ENCODE measurements around the gene RNASE7.
"Not testable (repeated sequence)": the region's sequence is repeated elsewhere in the genome, so short reads cannot be mapped to it uniquely, and the experiment has no call there.

The RNASE7 gene

DNA sequence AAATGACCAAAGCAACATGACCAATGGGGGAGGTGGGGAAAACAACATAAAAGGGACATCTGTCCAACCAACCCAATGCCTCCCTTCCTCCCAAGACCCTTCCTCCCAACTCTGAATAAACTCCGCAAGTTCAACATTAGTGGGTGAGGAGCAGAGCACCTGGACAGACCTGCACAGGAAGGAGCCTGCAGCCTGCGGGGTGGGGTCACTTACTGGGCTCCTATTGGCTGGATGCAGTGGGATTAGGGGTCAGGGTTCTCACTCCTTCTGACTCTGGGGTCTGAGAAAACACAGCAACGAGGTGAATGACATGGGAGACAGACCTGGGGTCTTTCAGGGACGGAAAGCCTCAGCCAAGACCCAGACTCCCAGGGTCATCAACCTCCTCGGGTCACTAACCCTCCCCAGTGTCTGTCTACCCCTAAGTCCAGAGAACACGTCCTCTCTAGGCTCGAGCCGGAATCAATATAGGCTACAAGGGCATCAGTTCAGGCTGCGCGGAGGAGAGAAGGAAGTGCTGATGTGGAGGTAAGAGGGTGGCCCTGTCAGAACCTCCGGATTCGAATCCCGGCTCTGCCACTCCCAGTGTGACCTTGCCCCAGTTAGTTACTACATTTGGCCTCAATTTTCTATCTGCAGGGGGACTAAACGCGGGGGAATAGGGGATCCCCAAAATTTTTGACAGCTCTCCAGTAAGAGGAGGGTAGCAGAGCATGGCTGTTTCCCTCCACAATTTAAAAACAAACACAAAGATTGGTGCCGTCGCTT, 18.2 kb upstream of the RNASE7 start:
- peak; percentile 21 for DNase-seq

DNA sequence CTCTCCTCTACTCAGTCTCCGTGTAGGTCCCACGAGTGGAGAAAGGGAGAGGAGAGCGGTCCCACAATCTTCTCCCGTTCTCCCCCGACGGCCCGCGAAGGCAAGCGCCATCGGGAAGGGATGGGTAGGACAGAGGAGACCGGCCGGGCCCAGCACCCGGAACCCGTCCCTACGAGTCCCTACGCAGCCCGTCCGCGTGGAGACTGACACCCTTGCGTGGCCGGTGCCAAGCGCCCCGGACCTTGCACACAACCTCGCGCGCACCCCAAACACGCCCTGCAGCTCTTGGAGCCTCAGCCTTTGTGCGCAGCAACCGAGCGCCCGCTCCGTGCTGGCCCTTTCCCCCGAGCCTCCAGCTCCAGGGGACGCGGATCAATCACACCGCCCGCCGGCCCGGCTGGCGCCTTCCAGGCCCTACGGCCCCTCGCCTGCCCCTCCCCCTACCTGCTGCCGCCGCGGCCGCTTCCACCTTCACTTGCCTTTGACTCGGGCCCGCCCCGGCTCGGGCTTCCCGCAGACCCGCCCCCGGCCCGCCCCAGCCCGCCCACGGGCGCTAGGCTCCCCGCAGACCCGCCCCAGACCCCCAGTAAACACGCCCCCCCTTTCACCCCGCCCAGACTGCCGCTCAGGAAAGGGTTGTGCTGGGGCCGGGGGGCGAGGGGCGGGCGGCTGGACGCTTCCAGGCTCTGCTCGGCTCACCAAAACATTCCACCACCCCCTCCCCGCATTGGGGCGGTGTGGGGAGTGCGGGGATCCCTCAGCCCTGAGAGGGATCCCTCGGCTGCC, 17.4 kb upstream of the RNASE7 start, which contains the start of gene NDRG2:
NDRG2 (minus strand) TSS at position 477 of the 786 bp plus-strand sequence. CDS start 1,746 bp downstream, outside the sequence.
- DNase-seq: peak; percentile 77

DNA sequence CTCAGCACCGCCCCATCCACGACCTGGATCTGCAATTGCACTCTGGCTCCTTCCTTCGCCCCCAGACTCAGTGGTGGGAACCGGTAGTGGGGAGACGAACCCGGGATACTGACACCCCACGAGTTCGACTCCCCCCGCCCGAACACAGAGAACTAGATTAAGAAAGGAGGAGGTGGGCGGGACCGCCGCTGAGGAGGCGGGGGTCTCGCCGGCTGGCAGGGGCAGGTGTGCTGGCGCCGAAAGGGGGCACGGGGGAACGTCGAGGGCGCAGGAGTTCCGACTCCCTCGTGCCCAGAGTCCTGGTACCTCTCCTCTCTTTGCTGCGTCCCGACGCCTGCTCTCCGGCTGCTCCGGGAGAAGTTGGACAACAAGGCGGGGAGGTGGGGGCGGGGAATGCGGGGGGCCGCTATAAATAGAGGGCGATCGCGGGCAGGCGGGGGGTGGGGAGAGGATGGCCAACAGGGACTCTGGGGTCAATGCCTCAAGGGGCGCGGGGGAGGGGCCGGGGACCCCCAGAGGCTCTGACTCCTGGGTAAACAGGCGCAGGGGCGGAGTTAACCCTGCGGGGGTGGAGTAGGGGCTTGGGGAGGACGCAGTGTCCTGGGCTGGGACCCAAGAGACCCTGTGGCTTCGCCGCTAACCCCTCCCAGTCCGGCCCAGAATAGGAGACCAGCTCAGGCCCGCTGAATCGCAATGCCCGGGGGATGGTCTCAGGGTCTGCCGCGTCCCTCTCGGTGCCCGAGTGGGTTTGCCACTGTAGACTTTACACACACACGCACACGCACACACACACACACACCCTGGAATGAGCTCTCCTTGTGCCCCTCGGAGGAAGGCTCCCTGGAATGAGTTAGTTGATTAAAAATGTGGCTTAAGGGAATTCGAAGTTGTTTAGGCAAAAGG, 16.5 kb upstream of the RNASE7 start:
- no peak for DNase-seq

DNA sequence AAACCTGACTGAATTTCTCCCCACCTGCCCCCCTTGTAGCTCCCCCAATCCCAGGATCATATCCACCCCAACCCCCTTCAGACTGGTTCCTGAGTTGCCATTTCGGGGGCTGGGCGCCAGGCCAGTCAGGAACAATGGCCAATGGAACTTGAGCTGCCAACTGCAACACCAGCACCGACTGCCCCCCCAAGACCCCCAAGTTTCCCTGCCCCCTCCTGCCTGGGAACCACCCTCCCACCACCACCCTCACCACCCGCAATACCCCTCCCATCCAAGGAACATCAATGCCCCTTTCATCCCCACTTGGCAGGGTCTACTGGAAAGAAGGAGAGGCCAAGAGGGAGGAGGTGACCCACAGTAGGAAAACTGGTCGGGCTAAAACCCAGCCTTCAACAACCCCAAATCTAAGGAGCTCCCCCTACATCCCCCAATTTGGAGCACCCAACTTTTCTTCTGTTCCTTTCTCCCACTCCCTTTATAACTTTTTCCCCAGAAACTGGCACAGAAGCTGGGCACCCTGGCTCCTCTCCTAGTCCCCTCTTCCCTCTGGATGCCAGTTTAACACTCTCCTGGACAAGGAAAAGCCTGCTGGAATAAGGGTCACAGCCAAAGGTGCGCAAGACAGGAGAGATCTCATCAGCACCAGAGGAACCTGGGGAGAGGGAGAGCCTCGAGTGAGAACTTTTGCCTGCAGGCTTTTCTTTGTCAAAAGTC, 15.7 kb upstream of the RNASE7 start:
- no peak for DNase-seq

DNA sequence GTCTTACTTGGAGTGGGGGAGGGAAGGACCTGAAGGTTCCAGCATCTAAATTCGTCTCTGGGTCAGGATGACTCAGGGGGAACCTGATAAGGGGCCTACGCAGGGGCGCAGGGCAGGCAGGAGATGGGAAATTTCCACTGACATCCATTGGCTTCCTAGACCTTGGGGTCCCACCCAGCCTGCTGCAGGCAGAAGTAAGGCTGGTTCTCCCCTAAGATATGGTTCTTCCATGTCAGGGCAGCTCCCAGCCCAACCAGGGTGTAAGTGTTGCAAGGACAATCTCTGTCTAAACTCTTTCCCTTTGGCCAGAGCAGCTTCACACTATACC, 15.2 kb upstream of the RNASE7 start:
- DNase-seq: no peak

DNA sequence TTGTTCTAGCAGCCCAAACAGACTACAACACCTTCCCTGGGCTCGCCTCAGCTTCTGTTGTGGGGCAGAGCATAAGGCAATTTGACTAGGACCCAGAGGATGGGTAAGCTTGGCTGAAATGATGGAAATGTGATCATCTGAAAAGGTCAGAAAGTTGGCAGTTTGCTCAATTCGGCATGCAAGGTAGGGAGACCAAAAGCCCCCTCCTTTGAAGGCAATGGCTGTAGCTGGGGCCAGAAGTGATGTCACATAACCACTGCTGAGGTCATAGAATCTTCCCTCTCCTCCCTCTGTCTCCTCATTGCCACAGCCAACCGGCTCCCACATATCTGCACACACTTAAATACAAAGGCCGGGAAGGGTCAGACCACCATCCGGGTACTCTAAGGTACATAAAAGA, 12.2 kb upstream of the RNASE7 start, which contains the start of gene TPPP2:
TPPP2 (plus strand) TSS at position 301 of the 400 bp plus-strand sequence. CDS start 365 bp downstream, outside the sequence.
- no peak for DNase-seq

DNA sequence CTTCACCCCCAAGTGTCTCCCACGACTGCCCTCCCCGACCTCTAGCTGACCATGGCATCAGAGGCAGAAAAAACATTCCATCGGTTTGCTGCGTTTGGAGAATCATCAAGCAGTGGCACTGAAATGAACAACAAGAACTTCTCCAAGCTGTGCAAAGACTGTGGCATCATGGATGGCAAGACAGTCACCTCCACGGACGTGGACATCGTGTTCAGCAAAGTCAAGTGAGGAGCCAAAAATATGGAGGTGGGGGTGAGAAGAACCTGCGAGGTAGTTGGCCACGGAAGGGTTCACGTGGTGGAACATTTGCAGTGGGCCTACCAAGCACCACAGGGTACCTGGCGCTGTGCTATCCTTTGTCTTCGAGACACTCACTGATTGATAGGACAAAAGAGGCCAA, 11.6 kb upstream of the RNASE7 start:
- DNase-seq: no peak

DNA sequence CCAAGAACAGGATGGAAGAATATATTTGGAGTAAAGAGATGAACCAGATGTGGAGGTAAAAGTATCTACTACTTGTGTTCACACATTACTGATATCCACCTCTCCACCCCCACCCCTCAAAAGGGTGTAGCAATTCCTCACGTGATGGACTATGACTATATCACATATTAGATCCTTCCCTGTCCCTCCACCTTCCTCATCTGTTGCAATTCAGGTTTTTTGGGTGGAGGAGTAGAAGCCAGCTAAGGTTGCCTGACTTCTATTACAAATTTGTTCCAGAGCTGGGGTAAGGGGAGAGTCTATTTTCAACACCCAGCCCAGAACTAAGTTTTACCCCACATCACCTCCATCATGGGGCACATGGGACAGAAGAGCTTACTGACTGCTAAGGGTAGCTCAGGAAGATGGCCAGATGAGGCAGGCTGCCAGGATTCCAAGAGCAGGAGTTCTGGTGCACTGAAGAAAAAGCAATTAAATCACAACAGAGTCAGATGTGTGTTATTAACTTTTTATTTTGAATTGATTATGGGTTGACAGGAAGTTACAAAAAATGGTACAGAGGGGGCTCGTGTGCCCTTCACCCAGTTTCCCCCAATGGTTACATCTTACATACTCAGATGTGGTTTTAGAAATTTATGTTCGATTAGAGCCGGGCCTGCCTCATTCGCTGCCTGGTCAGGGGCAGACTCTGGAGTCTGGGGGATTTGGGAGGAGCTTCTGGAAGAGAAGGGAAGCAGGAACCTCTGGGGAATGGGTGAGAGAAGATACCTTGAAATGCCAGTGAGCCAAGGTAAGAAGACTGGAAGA, 9.6 kb upstream of the RNASE7 start:
- no peak for DNase-seq

DNA sequence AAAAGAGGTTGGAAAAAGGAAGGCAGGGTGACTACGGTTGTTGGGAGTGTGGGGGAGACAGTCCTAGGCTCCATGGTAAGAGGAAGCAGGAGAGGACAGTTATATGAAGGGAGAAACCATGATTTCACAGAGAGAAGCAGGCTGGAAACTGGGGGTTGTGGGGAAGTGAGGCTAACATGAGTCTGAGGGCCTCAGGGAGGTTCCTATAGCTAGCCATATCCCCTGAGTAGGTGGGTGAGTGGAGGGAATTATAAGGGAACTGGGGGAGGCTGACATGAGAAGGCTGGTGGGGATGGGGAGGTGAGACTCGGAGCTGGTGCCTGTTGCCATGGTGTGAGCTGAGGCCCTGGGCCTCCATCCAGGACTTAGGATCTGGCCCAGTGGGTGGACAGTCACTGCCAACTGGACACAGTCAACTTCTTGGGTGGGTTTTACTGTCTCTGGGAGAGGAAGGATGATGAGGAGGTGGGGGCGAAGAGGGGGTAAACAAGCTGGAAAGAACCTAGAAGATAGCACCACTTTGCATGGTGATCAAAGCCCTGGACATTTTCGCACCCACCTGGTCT, 8.9 kb upstream of the RNASE7 start:
- no peak for DNase-seq

DNA sequence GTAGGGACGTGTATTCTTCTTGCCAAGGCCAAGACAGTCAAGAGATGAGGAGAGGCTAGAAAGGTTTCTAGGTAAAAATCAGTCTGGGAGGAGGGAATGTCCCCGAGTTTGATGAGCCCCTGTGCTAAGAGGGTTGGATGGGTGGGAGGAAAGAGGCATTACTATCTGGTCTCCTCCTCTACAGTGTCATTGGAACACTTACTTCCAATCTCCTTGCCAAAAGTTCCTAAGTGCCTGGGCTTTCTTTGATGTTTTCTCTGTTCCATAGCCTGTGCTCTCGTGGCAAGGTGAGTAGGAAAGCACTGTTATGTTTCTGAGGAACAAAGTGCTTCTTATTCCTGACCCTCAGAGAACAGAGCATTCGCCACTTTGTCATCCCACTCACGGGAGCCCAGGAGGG, 7.5 kb upstream of the RNASE7 start, which contains the start of gene RNASE13:
RNASE13 (minus strand) TSS at position 101 of the 400 bp plus-strand sequence. CDS start 519 bp downstream, outside the sequence.
- no peak for DNase-seq

DNA sequence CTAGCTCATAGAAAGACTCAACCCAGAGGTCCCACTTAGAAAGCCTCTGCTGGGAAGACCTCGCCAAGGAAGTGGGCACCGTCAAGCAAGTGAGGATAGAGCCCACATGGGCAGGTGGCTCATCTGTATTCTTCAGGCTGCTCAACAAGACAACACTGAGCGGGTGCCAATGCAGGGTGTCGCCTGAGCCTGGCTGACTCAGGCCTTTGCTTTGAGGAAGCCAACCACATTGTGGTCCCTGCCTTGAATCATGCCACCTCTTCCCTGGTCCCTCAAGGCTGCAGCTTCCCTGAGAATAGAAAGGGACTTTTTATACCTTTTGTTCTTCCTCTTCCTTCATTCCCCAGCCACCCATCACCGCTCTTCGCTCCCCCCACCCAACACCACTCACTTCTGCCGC, 5.4 kb upstream of the RNASE7 start:
- no peak for DNase-seq

DNA sequence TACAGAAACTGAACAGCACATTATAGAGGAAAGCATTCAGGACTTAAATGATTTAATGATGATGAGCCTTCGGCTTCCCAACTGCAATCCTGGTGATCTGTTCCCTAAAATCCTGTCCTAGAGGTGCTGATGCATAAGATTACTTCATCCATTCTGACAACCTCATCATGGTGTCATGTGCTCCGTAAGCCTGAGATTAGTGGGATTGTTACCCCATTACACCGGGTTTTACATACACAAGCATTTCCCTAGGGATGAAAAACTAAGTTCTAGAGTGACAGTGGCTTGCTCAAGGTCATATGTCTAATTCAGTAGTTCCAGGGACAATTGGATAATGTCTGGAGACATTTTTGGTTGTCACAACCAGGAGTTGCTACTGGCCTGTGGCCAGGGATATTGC, 5.0 kb upstream of the RNASE7 start:
- no peak for DNase-seq

DNA sequence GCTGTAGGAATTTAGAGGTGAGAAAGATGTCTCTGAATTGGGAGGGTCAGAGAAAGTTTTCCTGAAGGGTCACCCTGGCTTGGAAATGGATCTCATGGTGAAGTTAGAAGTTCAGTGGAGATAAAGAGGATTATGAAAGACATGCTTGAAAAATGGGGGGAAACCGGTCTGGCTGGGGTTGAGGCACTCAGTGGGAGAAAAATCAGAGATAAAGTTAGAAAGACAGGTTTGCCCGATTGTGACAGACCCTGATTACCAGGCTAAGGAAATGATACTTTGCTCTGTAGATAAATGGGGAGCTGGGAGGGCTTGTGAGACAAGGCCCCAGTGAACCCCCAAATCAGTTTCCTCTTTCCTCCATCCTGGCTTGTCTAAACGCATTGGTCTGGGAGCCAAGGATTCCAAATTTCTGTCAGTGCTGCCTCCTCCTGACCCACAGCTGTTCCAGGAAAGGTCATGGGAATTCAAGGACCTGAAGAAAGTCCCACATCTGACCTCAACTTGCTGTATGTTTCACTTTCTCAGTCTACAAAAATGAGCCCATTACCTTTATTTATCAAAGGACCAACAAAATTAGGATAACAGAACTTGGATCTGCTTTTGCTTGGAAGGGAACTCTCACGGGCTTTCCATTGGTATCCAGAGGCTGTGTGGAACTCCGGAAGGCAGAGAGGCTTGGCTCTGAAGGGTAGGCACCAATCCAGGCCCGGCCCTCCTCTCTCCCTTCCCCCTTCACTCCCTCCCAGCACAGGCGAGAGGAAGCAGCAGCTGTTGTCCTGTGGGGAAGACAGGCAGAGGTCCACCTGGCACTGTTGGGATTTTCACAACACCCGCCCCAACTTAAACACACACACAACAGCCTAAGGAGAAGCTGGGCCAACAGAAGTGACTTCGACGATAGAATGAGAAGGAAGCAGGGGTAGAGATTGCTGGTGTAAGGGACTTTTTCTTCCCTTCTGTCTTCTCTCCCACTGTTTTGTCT, 3.4 kb upstream of the RNASE7 start:
- no peak for DNase-seq

DNA sequence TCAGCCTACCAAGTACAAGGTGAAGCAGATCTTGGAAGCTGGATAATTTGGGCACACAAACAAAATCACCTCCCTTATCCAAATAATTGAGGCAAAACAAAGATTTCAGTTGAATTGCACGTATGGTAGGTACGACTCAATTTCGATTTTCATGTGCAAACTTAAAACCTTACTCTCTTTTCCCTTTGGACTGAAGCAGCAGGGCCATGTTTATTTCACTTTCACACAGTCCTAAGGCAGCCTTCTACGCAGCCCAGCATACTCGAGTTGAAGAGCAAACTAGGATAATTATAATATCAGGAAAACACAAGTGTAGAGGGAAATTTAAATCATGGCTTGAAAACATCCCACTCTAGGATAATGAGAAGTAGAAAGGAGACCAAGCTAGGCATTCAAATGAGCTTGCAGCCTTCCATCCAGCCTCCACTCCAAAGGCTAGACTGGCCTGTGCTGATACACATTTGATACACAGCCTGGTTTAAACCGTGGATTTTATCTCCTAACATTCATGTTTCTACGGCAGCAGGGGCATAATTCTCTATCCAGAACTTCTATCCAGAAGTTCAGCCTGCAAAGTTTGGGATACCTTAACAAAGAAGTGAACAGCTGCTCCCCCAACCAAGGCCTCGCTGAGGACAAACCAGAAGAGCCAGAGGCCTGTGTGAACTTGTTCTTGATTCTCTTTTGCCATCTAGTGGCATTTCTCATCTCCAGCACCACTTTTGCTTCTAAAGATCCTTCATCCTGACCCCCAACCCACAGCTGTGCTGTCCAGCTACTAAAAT, 2.4 kb upstream of the RNASE7 start:
- DNase-seq: peak; percentile 16

DNA sequence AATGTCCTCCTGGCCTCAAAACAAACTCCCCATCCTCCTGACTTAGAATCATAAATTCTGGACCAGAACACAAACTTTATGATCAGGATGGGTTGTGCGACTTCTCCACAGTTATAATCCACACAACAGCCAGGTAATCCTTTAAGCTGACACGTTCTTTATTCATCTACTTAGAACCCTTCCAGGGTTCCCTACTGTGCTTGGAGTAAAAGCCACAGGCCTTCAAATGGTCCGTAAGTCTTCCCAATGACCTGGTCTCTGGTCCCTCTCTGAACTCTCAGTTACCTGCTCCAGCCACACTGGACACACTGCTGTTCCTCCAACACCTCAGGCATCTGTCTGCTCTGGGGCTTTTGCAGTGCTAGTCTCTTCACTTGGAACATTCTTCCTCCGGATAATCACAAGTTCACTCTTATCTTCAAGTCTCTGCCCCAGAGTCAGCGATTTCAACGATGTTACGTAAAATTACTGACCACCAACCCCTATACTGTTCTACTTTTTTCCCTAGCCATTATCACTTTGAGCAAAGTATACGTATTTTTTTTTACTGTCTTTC, 1.7 kb upstream of the RNASE7 start:
- DNase-seq: no peak

DNA sequence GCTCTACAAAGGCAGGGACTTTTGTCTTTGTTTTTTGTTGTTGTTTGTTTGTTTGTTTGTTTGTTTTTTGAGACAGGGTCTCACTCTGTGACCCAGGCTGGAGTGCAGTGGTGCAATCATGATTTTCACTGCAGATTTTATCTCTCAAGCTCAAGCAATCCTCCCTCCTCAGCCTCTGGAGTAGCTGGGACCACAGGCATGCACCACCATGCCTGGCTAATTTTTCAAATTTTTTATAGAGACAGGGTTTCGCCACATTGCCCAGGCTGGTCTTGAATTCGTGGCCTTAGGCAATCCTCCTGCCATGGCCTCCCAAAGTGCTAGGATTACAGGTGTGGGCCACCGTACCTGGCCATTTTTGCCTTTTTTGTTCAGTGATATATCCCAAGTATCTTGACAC, 1.2 kb upstream of the RNASE7 start:
- not testable (repeated sequence) for DNase-seq

DNA sequence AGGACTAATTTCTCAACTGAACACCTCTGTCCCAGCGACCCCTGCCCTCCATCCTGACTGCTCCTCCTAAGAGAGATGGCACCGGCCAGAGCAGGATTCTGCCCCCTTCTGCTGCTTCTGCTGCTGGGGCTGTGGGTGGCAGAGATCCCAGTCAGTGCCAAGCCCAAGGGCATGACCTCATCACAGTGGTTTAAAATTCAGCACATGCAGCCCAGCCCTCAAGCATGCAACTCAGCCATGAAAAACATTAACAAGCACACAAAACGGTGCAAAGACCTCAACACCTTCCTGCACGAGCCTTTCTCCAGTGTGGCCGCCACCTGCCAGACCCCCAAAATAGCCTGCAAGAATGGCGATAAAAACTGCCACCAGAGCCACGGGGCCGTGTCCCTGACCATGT, 756 bp downstream of the RNASE7 start:
- no peak for DNase-seq

DNA sequence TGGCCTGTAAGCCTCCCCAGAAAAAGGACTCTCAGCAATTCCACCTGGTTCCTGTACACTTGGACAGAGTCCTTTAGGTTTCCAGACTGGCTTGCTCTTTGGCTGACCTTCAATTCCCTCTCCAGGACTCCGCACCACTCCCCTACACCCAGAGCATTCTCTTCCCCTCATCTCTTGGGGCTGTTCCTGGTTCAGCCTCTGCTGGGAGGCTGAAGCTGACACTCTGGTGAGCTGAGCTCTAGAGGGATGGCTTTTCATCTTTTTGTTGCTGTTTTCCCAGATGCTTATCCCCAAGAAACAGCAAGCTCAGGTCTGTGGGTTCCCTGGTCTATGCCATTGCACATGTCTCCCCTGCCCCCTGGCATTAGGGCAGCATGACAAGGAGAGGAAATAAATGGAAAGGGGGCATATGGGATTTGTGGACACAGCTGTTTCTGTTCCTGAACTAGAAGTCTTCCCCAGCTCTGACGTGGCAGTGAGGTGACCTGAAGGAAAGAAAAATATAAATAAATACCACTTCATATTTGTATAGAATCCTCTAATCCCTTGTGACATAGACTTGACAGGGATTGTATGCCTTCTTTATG, 1.3 kb downstream of the RNASE7 start:
- no peak for DNase-seq
